ENCODE data around the gene DMGDH.

The DMGDH gene

DNA sequence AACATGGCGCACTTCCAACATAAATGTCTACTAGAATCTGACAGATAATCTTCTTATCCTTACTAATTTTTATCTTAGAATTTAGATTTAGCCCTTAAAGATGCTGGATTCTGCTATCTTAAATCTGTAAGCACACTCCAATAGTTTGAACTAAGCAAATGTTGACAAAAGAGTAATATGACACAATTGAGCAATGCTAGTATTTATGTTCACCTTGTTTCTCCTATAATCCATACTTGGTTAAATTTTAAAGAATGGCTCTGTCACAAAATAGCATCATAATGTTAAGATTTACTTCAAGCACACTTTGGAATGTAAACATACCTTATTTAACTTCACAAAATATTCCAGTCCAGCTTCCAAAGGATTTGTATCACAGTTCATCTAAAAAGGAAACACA is 45.5 kb downstream of the DMGDH start:
- DNase-seq (no peak), ATAC-seq (ENCODE audit: insufficient read depth, low read depth) (no peak)
- Histone ChIP-seq H3K4me1 (ENCODE audit: insufficient read depth, low read length) (peaks cover 4% of the 10 kb centered on the region; the same call in 1 of the 2 replicates), H3K9ac (ENCODE audit: low read depth, low read length) (no peak overlapping the region), H3K4me2 (ENCODE audit: insufficient read depth, low read length) (no peak overlapping the region), H2AFZ (ENCODE audit: low read depth, low read length) (no peak overlapping the region), H3K36me3 (ENCODE audit: insufficient read depth, low read length) (no peaks in the 10 kb centered on the region), H3K27me3 (ENCODE audit: insufficient read depth, low read length, poor library complexity) (peaks cover 4% of the 10 kb centered on the region), H3K27ac (ENCODE audit: low read length) (no peak overlapping the region), H3K79me2 (ENCODE audit: insufficient read depth, low read length) (no peaks in the 10 kb centered on the region), H4K20me1 (ENCODE audit: insufficient read depth, low read length) (no peaks in the 10 kb centered on the region), H3K9me3 (ENCODE audit: insufficient read depth, low read length, severe bottlenecking) (no peaks in the 10 kb centered on the region), H3K4me3 (ENCODE audit: low read depth in 1 of 2, low read length in 2 of 2) (no peak overlapping the region)
- TF ChIP-seq, protein P1, sequence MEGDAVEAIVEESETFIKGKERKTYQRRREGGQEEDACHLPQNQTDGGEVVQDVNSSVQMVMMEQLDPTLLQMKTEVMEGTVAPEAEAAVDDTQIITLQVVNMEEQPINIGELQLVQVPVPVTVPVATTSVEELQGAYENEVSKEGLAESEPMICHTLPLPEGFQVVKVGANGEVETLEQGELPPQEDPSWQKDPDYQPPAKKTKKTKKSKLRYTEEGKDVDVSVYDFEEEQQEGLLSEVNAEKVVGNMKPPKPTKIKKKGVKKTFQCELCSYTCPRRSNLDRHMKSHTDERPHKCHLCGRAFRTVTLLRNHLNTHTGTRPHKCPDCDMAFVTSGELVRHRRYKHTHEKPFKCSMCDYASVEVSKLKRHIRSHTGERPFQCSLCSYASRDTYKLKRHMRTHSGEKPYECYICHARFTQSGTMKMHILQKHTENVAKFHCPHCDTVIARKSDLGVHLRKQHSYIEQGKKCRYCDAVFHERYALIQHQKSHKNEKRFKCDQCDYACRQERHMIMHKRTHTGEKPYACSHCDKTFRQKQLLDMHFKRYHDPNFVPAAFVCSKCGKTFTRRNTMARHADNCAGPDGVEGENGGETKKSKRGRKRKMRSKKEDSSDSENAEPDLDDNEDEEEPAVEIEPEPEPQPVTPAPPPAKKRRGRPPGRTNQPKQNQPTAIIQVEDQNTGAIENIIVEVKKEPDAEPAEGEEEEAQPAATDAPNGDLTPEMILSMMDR (IDR thresholded peaks at IDR 0.05; ENCODE audit: borderline replicate concordance, extremely low read depth, low read length, poor library complexity, severe bottlenecking), result no peak
- no peak for TF ChIP-seq EZH2 (IDR thresholded peaks at IDR 0.05; ENCODE audit: borderline replicate concordance, low read depth, low read length, severe bottlenecking)

DNA sequence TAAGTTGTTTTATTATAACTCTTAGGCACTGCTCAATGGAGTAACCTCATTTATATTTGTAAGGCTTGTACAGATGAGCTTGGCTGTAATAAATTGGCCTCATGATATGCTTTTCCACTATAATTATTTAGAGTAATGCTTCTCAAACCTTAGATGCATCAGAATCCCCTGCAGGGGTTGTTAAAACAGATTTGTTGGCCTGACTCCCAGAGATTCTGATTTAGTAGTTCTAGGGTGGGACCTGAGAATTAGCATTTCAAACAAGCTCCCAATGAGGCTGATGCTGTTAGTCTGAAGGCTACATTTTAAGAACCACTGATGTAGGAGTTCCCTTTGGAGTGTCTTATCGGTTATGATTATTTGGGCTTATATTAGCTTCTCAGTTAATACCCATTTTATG is 46.1 kb downstream of the DMGDH start:
- Histone ChIP-seq H2AFZ (ENCODE audit: low read depth, low read length) (no peak overlapping the region), H3K4me3 (ENCODE audit: low read depth in 1 of 2, low read length in 2 of 2) (no peak overlapping the region), H3K36me3 (ENCODE audit: insufficient read depth, low read length) (no peaks in the 10 kb centered on the region), H3K27me3 (ENCODE audit: insufficient read depth, low read length, poor library complexity) (peaks cover 4% of the 10 kb centered on the region), H3K9ac (ENCODE audit: low read depth, low read length) (no peak overlapping the region), H3K79me2 (ENCODE audit: insufficient read depth, low read length) (no peaks in the 10 kb centered on the region), H3K9me3 (ENCODE audit: insufficient read depth, low read length, severe bottlenecking) (no peaks in the 10 kb centered on the region), H3K4me2 (ENCODE audit: insufficient read depth, low read length) (no peak overlapping the region), H3K27ac (ENCODE audit: low read length) (no peak overlapping the region), H4K20me1 (ENCODE audit: insufficient read depth, low read length) (no peaks in the 10 kb centered on the region), H3K4me1 (ENCODE audit: insufficient read depth, low read length) (peaks cover 4% of the 10 kb centered on the region; the same call in 1 of the 2 replicates)
- ATAC-seq (ENCODE audit: insufficient read depth, low read depth) (no peak), DNase-seq (no peak)
- TF ChIP-seq, protein P1 (IDR thresholded peaks at IDR 0.05; ENCODE audit: borderline replicate concordance, extremely low read depth, low read length, poor library complexity, severe bottlenecking), result no peak
- TF ChIP-seq EZH2 (IDR thresholded peaks at IDR 0.05; ENCODE audit: borderline replicate concordance, low read depth, low read length, severe bottlenecking), result no peak

DNA sequence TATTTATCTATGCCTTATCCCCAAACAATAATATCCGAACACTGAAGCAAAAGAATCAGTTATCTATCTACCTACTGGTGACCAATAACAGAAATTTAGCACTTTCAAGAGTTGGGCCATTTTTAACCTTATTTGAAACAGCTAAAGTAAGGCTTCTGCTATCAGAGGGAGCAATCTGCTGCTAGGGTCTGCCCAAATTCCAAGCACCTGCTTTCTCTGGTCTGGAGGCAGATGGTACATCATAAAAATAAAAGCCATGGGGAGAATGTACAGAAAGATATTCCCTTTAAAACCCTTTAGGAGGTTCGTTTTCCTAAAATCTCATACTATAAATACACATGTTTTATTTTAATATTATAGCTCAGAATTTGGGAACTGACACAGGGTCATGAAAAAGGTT is 46.7 kb downstream of the DMGDH start:
- H2AFZ ChIP-seq (ENCODE audit: low read depth, low read length), result no peak overlapping the region
- H3K27ac ChIP-seq (ENCODE audit: low read length), result no peak overlapping the region
- no peak overlapping the region for H3K9ac ChIP-seq (ENCODE audit: low read depth, low read length)
- no peak for TF ChIP-seq EZH2 (IDR thresholded peaks at IDR 0.05; ENCODE audit: borderline replicate concordance, low read depth, low read length, severe bottlenecking)
- TF ChIP-seq, protein P1 (IDR thresholded peaks at IDR 0.05; ENCODE audit: borderline replicate concordance, extremely low read depth, low read length, poor library complexity, severe bottlenecking), result no peak
- no peaks in the 10 kb centered on the region for H3K36me3 ChIP-seq (ENCODE audit: insufficient read depth, low read length)
- H3K4me3 ChIP-seq (ENCODE audit: low read depth in 1 of 2, low read length in 2 of 2), result no peak overlapping the region
- ATAC-seq (ENCODE audit: insufficient read depth, low read depth) (no peak), DNase-seq (no peak)
- H3K27me3 ChIP-seq (ENCODE audit: insufficient read depth, low read length, poor library complexity), result peaks cover 4% of the 10 kb centered on the region
- no peaks in the 10 kb centered on the region for H3K9me3 ChIP-seq (ENCODE audit: insufficient read depth, low read length, severe bottlenecking)
- no peak overlapping the region for H3K4me2 ChIP-seq (ENCODE audit: insufficient read depth, low read length)
- H4K20me1 ChIP-seq (ENCODE audit: insufficient read depth, low read length), result no peaks in the 10 kb centered on the region
- H3K4me1 ChIP-seq (ENCODE audit: insufficient read depth, low read length), result peaks cover 4% of the 10 kb centered on the region; the same call in 1 of the 2 replicates
- H3K79me2 ChIP-seq (ENCODE audit: insufficient read depth, low read length), result no peaks in the 10 kb centered on the region

DNA sequence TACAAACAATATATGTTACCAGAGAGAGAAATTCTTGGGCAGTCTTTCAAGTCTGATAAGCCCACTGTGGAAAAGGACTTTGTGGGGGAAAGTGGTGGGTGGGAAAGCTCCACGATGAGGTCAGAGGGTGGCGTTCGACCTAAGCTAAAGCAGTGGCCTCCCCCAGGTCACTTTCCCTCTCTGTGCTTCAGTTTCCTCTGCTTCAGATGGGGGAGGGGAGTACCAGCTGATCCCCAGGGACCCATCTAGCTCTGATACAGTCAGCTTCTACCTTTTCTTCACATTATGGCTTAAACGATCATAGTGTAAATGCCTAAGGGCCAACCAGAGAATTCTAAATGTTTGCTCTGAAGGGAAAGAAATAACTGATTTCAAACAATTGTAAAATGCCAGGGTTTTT is 47.7 kb downstream of the DMGDH start:
- Histone ChIP-seq H3K9me3 (ENCODE audit: insufficient read depth, low read length, severe bottlenecking) (no peaks in the 10 kb centered on the region), H3K4me3 (ENCODE audit: low read depth in 1 of 2, low read length in 2 of 2) (no peak overlapping the region), H4K20me1 (ENCODE audit: insufficient read depth, low read length) (no peaks in the 10 kb centered on the region), H3K27me3 (ENCODE audit: insufficient read depth, low read length, poor library complexity) (peaks cover 4% of the 10 kb centered on the region), H3K36me3 (ENCODE audit: insufficient read depth, low read length) (no peaks in the 10 kb centered on the region), H3K9ac (ENCODE audit: low read depth, low read length) (no peak overlapping the region), H3K4me1 (ENCODE audit: insufficient read depth, low read length) (peaks cover 4% of the 10 kb centered on the region; the same call in 1 of the 2 replicates), H3K27ac (ENCODE audit: low read length) (no peak overlapping the region), H2AFZ (ENCODE audit: low read depth, low read length) (no peak overlapping the region), H3K4me2 (ENCODE audit: insufficient read depth, low read length) (no peak overlapping the region), H3K79me2 (ENCODE audit: insufficient read depth, low read length) (no peaks in the 10 kb centered on the region)
- DNase-seq (no peak), ATAC-seq (ENCODE audit: insufficient read depth, low read depth) (no peak)
- TF ChIP-seq EZH2 (IDR thresholded peaks at IDR 0.05; ENCODE audit: borderline replicate concordance, low read depth, low read length, severe bottlenecking), result no peak
- TF ChIP-seq, protein P1 (IDR thresholded peaks at IDR 0.05; ENCODE audit: borderline replicate concordance, extremely low read depth, low read length, poor library complexity, severe bottlenecking), result no peak

All from DND-41 (cell line).